Esophagus muscularis mucosa (tissue), 4 donors: ENCODE measurements around the gene DCDC2. TPM values are rescaled to one million over a fixed set of nuclear protein-coding genes. Genes with fewer than 3 reads are reported as not detected.
"Not testable (repeated sequence)": the region's sequence is repeated elsewhere in the genome, so short reads cannot be mapped to it uniquely, and the experiment has no call there.

Experiments
- DNase-seq: peaks from one replicate; pipeline ENCODE4 v3.0.0-alpha.2; 2017; ENCODE audit errors: extremely low spot score
- H3K27ac ChIP-seq, 4 donors: fragments of 200-600 bp; sonication (generic); replicated peaks in 1 of 4; 1 replicate in 3 of 4; 2 replicates in 1 of 4; pipeline ENCODE4 v1.5.1; 2016 to 2019; ENCODE audit warnings: mild to moderate bottlenecking in 1 of 4
- H3K27me3 ChIP-seq, 4 donors: fragments of 200-600 bp; sonication (generic); one replicate each; pipeline versions ENCODE4 v1.5.1 to v1.6.0; 2016 to 2019
- H3K36me3 ChIP-seq, 4 donors: fragments of 200-600 bp; sonication (generic); one replicate each; pipeline ENCODE4 v1.5.1; 2016 to 2019
- H3K4me1 ChIP-seq, 4 donors: fragments of 200-600 bp; sonication (generic); one replicate each; pipeline ENCODE4 v1.5.1; 2016 to 2019
- H3K4me3 ChIP-seq, 4 donors: fragments of 200-600 bp; sonication (generic); 1 replicate in 2 of 4; 2 replicates in 2 of 4; pipeline ENCODE4 v1.5.1; 2016 to 2019; ENCODE audit warnings: mild to moderate bottlenecking in 4 of 4, moderate library complexity in 1 of 4
- H3K9me3 ChIP-seq, 4 donors: fragments of 200-600 bp; sonication (generic); 1 replicate in 3 of 4; 2 replicates in 1 of 4; pipeline ENCODE4 v1.5.1; 2016 to 2019
- CTCF ChIP-seq, 3 experiments: fragments of 200-600 bp in 2 of 3; fragments of 450-650 bp in 1 of 3; sonication (generic) in 2 of 3; IDR thresholded peaks; one replicate each; pipeline ENCODE4 v1.5.1; 2017 to 2019; ENCODE audit warnings: antibody characterized with exemption in 3 of 3, mild to moderate bottlenecking in 2 of 3, moderate library complexity in 1 of 3
- EP300 ChIP-seq: sonication (generic); formaldehyde crosslinking; IDR thresholded peaks from one replicate; pipeline ENCODE4 v1.6.1; 2017; ENCODE audit warnings: antibody characterized with exemption
- POLR2A ChIP-seq: fragments of 450-650 bp; IDR thresholded peaks from one replicate; pipeline ENCODE4 v1.6.1; 2017; ENCODE audit warnings: antibody characterized with exemption, moderate library complexity, mild to moderate bottlenecking, low read depth
- POLR2AphosphoS5 ChIP-seq, 2 donors: sonication (generic); formaldehyde crosslinking; IDR thresholded peaks; one replicate each; pipeline ENCODE4 v1.6.1; 2017; ENCODE audit warnings: antibody characterized with exemption in 2 of 2
- whole genome bisulfite sequencing: methylation state at CpG from one replicate; pipeline ENCODE4 v1.1.5; 2018; 5-methylcytosine and 5-hydroxymethylcytosine counted together
- intact Hi-C: fragments of 100-400 bp; cut with DNase I; formaldehyde crosslinking; loops from one replicate; pipeline ENCODE4 v1.15.1; 2023
- total RNA-seq, 4 donors: library from RNA; depleted of rRNA; stranded (reverse); fragments of >200 nt; gene quantifications; one replicate each; pipeline versions ENCODE4 v1.1.0 to v1.2.1, GENCODE V29; 2016

DCDC2 gene
- total RNA-seq, 4 donors from 2014 or later: not detected

- WGBS: 60% methylated on average over 1 of the region's 1 CpG
- intact Hi-C loops: no loop called here
- TF ChIP-seq POLR2A (no peak), EP300 (no peak), CTCF (IDR thresholded peaks at IDR 0.05) (no peak), POLR2AphosphoS5 (IDR thresholded peaks at IDR 0.05) (no peak)
- H3K36me3 ChIP-seq: no peaks in the 10 kb centered on the region
- no peak overlapping the region for H3K27ac ChIP-seq
- H3K27me3 ChIP-seq: no peaks in the 10 kb centered on the region
- no peaks in the 10 kb centered on the region for H3K4me1 ChIP-seq
- no peak for DNase-seq
- no peaks in the 10 kb centered on the region for H3K9me3 ChIP-seq
- no peak overlapping the region for H3K4me3 ChIP-seq
Observed at GRCh38 chr6:24324617-24325016, 33.2 kb downstream of the DCDC2 start.

GRCh38 chr6:24323632-24324337 is 34.1 kb downstream of the DCDC2 start:
- WGBS: 92% methylated on average over 1 of the region's 1 CpG
- intact Hi-C loops: no loop called here
- TF ChIP-seq CTCF (IDR thresholded peaks at IDR 0.05): no peak
- TF ChIP-seq EP300: no peak
- no peak for TF ChIP-seq POLR2AphosphoS5 (IDR thresholded peaks at IDR 0.05)
- no peak for TF ChIP-seq POLR2A

GRCh38 chr6:24322924-24323323 is 34.9 kb downstream of the DCDC2 start:
- 97% methylated on average over 3 of the region's 3 CpGs for WGBS
- Histone ChIP-seq H3K9me3 (no peaks in the 10 kb centered on the region), H3K4me1 (no peaks in the 10 kb centered on the region), H3K36me3 (no peaks in the 10 kb centered on the region), H3K4me3 (no peak overlapping the region), H3K27me3 (no peaks in the 10 kb centered on the region), H3K27ac (no peak overlapping the region)
- TF ChIP-seq EP300 (no peak), POLR2AphosphoS5 (IDR thresholded peaks at IDR 0.05) (no peak), CTCF (IDR thresholded peaks at IDR 0.05) (no peak), POLR2A (no peak)
- DNase-seq: no peak
- intact Hi-C loops: no loop called here

More at GRCh38 chr6:24323632-24324337, 34.1 kb downstream of the DCDC2 start:
- Histone ChIP-seq H3K27ac (no peak overlapping the region), H3K4me3 (no peak overlapping the region), H3K36me3 (no peaks in the 10 kb centered on the region), H3K4me1 (no peaks in the 10 kb centered on the region), H3K27me3 (no peaks in the 10 kb centered on the region), H3K9me3 (no peaks in the 10 kb centered on the region)
- no peak for DNase-seq

- DNase-seq, H3K36me3 ChIP-seq, H3K4me1 ChIP-seq, H3K9me3 ChIP-seq, intact Hi-C loops, H3K27me3 ChIP-seq, H3K4me3 ChIP-seq, H3K27ac ChIP-seq: not testable (repeated sequence)
- 72% methylated on average over 3 of the region's 3 CpGs for WGBS
Observed at GRCh38 chr6:24322446-24322845, 35.4 kb downstream of the DCDC2 start.

- Histone ChIP-seq H3K27me3 (no peaks in the 10 kb centered on the region), H3K4me3 (no peak overlapping the region), H3K4me1 (no peaks in the 10 kb centered on the region), H3K9me3 (no peaks in the 10 kb centered on the region), H3K27ac (no peak overlapping the region), H3K36me3 (no peaks in the 10 kb centered on the region)
- intact Hi-C loops: no loop called here
- 60% methylated on average over 5 of the region's 5 CpGs for WGBS
- no peak for DNase-seq
- TF ChIP-seq CTCF (IDR thresholded peaks at IDR 0.05) (no peak), POLR2AphosphoS5 (IDR thresholded peaks at IDR 0.05) (no peak)
Observed at GRCh38 chr6:24321538-24322162, 36.2 kb downstream of the DCDC2 start.
